Embryonic facial prominence (tissue), 1 donor: ENCODE results near the gene LAMA5.

ENCODE experiments used
- DNase-seq: peaks from one replicate; pipeline ENCODE4 v3.0.0-alpha.2; 2016; ENCODE audit errors: extremely low spot score

The LAMA5 gene

GRCh38 chr20:62303340-62304226 lies 63.5 kb downstream of the LAMA5 start:
- DNase-seq = no peak

GRCh38 chr20:62303062-62303339 lies 64.1 kb downstream of the LAMA5 start:
- no peak for DNase-seq

GRCh38 chr20:62302341-62303061 lies 64.6 kb downstream of the LAMA5 start, which contains the start of gene ADRM1:
TSS of gene ADRM1 (plus strand) at chr20:62302997. CDS start at chr20:62303569, 572 bp downstream.
- DNase-seq = peak; percentile 89

GRCh38 chr20:62301773-62302340 lies 65.3 kb downstream of the LAMA5 start:
- DNase-seq = peak; percentile 73

- DNase-seq = no peak
Measured at GRCh38 chr20:62301111-62301668, 65.9 kb downstream of the LAMA5 start.

GRCh38 chr20:62300319-62300718 lies 66.8 kb downstream of the LAMA5 start:
- DNase-seq = no peak

GRCh38 chr20:62299666-62300236 lies 67.4 kb downstream of the LAMA5 start:
- no peak for DNase-seq

- DNase-seq = no peak
Measured at GRCh38 chr20:62298577-62299249, 68.4 kb downstream of the LAMA5 start.

GRCh38 chr20:62297449-62298227 lies 69.5 kb downstream of the LAMA5 start:
- no peak for DNase-seq

GRCh38 chr20:62296724-62297448 lies 70.2 kb downstream of the LAMA5 start:
- no peak for DNase-seq

GRCh38 chr20:62294516-62294915 lies 72.6 kb downstream of the LAMA5 start:
- DNase-seq = no peak

GRCh38 chr20:62293946-62294345 lies 73.2 kb downstream of the LAMA5 start:
- no peak for DNase-seq

GRCh38 chr20:62293111-62293784 lies 73.9 kb downstream of the LAMA5 start:
- no peak for DNase-seq

GRCh38 chr20:62292108-62292507 lies 75.0 kb downstream of the LAMA5 start:
- DNase-seq = no peak

GRCh38 chr20:62291251-62292066 lies 75.7 kb downstream of the LAMA5 start:
- DNase-seq = no peak

GRCh38 chr20:62289898-62290297 lies 77.2 kb downstream of the LAMA5 start:
- no peak for DNase-seq

- DNase-seq = no peak
Measured at GRCh38 chr20:62289131-62289530, 78.0 kb downstream of the LAMA5 start.

- DNase-seq = no peak
Measured at GRCh38 chr20:62288535-62289105, 78.5 kb downstream of the LAMA5 start.
